GM12878 (cell line): Measurements from ENCODE around the gene FOXD3. TPM values are rescaled to one million over a fixed set of nuclear protein-coding genes. Genes with fewer than 3 reads are reported as not detected.

Experiments
- ATAC-seq: fragments of 200-7000 bp; cut with Tn5 transposase; 3 replicates; pipeline ENCODE4 v1.9.1; 2020; ENCODE audit warnings: mild to moderate bottlenecking, moderate library complexity
- BruUV-seq: library from RNA; stranded (reverse); fragments of 400-500 nt; replicated peaks from 2 replicates; lab custom pipeline; 2021; lab: Mats Ljungman, UMichigan
- CTCF ChIA-PET: fragments of 300-600 bp; sonication (Branson Sonifier 250); formaldehyde crosslinking; extraction: SDS; loops from one replicate; lab custom pipeline; 2021; ENCODE audit warnings: inconsistent platforms; lab: Yijun Ruan, JAX
- POLR2A ChIA-PET: fragments of 350-600 bp; formaldehyde crosslinking; extraction: SDS; loops from one replicate; lab custom pipeline; 2021; ENCODE audit warnings: inconsistent platforms; lab: Charles Lee
- RAD21 ChIA-PET: fragments of 300-600 bp; sonication (Branson Sonifier 250); formaldehyde crosslinking; loops from one replicate; lab custom pipeline; 2023; ENCODE audit warnings: antibody characterized with exemption; ENCODE audit not compliant: unreplicated experiment; lab: Charles Lee
- SMC1A ChIA-PET: fragments of 300-600 bp; sonication (Branson Sonifier 250); formaldehyde crosslinking; loops from one replicate; lab custom pipeline; 2023; ENCODE audit not compliant: unreplicated experiment, uncharacterized antibody; lab: Charles Lee
- DNase-seq: peaks from one replicate; pipeline ENCODE4 v3.0.0-alpha.2; 2011; ENCODE audit warnings: low read depth, low spot score
- FAIRE-seq: peaks from 3 replicates; lab custom pipeline; 2011; peaks lifted over from hg19 to GRCh38; lab: Jason Lieb, UNC
- H2AFZ ChIP-seq: 2 replicates; pipeline ENCODE4 v1.6.0; 2011; ENCODE audit warnings: low read depth, low read length, control low read depth; ENCODE audit not compliant: control insufficient read depth
- H3K27ac ChIP-seq: 2 replicates; pipeline ENCODE4 v1.5.1; 2011; ENCODE audit warnings: control low read depth; ENCODE audit not compliant: control insufficient read depth, insufficient read depth
- H3K27me3 ChIP-seq, 2 experiments: replicated peaks in 1 of 2; 2 replicates each; pipeline versions ENCODE4 v1.6.0 to v1.6.1; 2011; ENCODE audit warnings: low read length in 1 of 2; ENCODE audit not compliant: control insufficient read depth in 2 of 2, insufficient read depth in 2 of 2
- H3K36me3 ChIP-seq, 2 experiments: 2 replicates each; pipeline ENCODE4 v1.5.1; 2011; ENCODE audit warnings: low read length in 1 of 2; ENCODE audit not compliant: control insufficient read depth in 2 of 2, insufficient read depth in 2 of 2
- H3K4me1 ChIP-seq: 2 replicates; pipeline ENCODE4 v1.6.1; 2011; ENCODE audit warnings: mild to moderate bottlenecking, low read length, moderate library complexity, mixed read lengths; ENCODE audit not compliant: control insufficient read depth, insufficient read depth
- H3K4me2 ChIP-seq: 2 replicates; pipeline ENCODE4 v1.6.0; 2011; ENCODE audit warnings: control low read depth; ENCODE audit not compliant: control insufficient read depth, insufficient read depth
- H3K4me3 ChIP-seq: fragments of 200-600 bp; sonication (generic); 2 replicates; pipeline ENCODE4 v1.5.1; 2016
- H3K79me2 ChIP-seq: 2 replicates; pipeline ENCODE4 v1.6.0; 2011; ENCODE audit warnings: low read length; ENCODE audit not compliant: control insufficient read depth, insufficient read depth
- H3K9ac ChIP-seq: 2 replicates; pipeline ENCODE4 v1.8.0; 2011; ENCODE audit warnings: low read length, control low read depth, mixed read lengths; ENCODE audit not compliant: control insufficient read depth, insufficient read depth
- H3K9me3 ChIP-seq: replicated peaks from 3 replicates; pipeline ENCODE4 v1.5.1; 2011; ENCODE audit warnings: mild to moderate bottlenecking, low read length; ENCODE audit not compliant: control insufficient read depth, insufficient read depth
- H4K20me1 ChIP-seq: 2 replicates; pipeline ENCODE4 v1.6.0; 2011; ENCODE audit not compliant: control insufficient read depth, insufficient read depth
- DPF2 ChIP-seq: fragments of 450-650 bp; IDR thresholded peaks from 2 replicates; pipeline ENCODE4 v1.6.1; 2017; ENCODE audit warnings: mild to moderate bottlenecking
- E2F8 ChIP-seq: fragments of 450-650 bp; IDR thresholded peaks from 2 replicates; pipeline ENCODE4 v1.6.1; 2018; ENCODE audit warnings: mild to moderate bottlenecking, low read depth, moderate library complexity; ENCODE audit not compliant: partially characterized antibody
- E4F1 ChIP-seq: fragments of 450-650 bp; IDR thresholded peaks from 2 replicates; pipeline ENCODE4 v1.6.1; 2018; ENCODE audit warnings: borderline replicate concordance, mild to moderate bottlenecking; ENCODE audit not compliant: partially characterized antibody
- NFIC ChIP-seq: IDR thresholded peaks from 2 replicates; pipeline ENCODE4 v1.6.1; 2012; ENCODE audit warnings: low read depth, mild to moderate bottlenecking, inconsistent platforms, low read length, moderate library complexity
- SMAD1 ChIP-seq: fragments of 450-650 bp; IDR thresholded peaks from 2 replicates; pipeline ENCODE4 v1.6.1; 2018; ENCODE audit warnings: mild to moderate bottlenecking, low read depth; ENCODE audit not compliant: partially characterized antibody
- SMARCA5 ChIP-seq: fragments of 450-650 bp; IDR thresholded peaks from 2 replicates; pipeline ENCODE4 v1.6.1; 2017; ENCODE audit warnings: mild to moderate bottlenecking
- SREBF2 ChIP-seq: IDR thresholded peaks from 2 replicates; pipeline ENCODE4 v1.6.1; 2012; ENCODE audit warnings: mild to moderate bottlenecking, low read length
- USF2 ChIP-seq: IDR thresholded peaks from 2 replicates; pipeline ENCODE4 v1.6.1; 2011; ENCODE audit warnings: low read depth, low read length, improper control_type of control experiment, borderline replicate concordance
- ZNF24 ChIP-seq: fragments of 450-650 bp; IDR thresholded peaks from 2 replicates; pipeline ENCODE4 v1.6.1; 2017; ENCODE audit warnings: antibody characterized with exemption, mild to moderate bottlenecking
- WGBS: methylation state at CpG from one replicate; pipeline ENCODE4 v1.1.6; 2016; ENCODE audit warnings: low lambda C conversion rate; ENCODE audit not compliant: insufficient replicate concordance, insufficient coverage; ENCODE audit errors: missing lambda C conversion rate; 5-methylcytosine and 5-hydroxymethylcytosine counted together
- in situ Hi-C: fragments of 300-500 bp; cut with MboI; formaldehyde crosslinking; loops from 9 replicates; pipeline ENCODE4 v1.14.3; 2018; ENCODE audit warnings: mixed read lengths
- intact Hi-C: fragments of 100-400 bp; cut with micrococcal nuclease; formaldehyde crosslinking; loops from one replicate; pipeline ENCODE4 v1.14.2; 2022; ENCODE audit not compliant: unreplicated experiment
- polyA plus RNA-seq, 11 experiments: library from polyadenylated mRNA; depleted of rRNA in 4 of 11; unstranded in 6 of 11; stranded (reverse) in 5 of 11; fragments of >200 nt; fragmentation: Nextera tagmentation in 4 of 11; fragmentation: Illumina TruSeq in 1 of 11; extraction: Ambion mirVana in 4 of 11; extraction: Trizol in 1 of 11; gene quantifications; 1 replicate in 1 of 11; 2 replicates in 10 of 11; pipeline versions ENCODE4 v1.2.1 to v1.2.3, GENCODE V29; 2011 to 2016; ENCODE audit warnings: inconsistent platforms in 2 of 11, missing spikeins in 2 of 11, low read depth in 1 of 11
- total RNA-seq, 4 experiments: library from RNA; depleted of rRNA in 3 of 4; stranded (reverse); fragments of >200 nt in 3 of 4; fragmentation: Illumina TruSeq in 1 of 4; extraction: Trizol in 1 of 4; gene quantifications; 2 replicates each; pipeline versions ENCODE4 v1.2.1 to v1.2.3, GENCODE V29; 2013 to 2021

Gene FOXD3
- total and polyA plus RNA-seq, 10 of the 15 experiments (the other 5 are each of a cell fraction or from before 2014, with no cell fraction given): not detected

GRCh38 chr1:63330331-63330916 is 8.1 kb downstream of the FOXD3 start:
- no peak overlapping the region for H3K27ac ChIP-seq
- no peak overlapping the region for H3K9ac ChIP-seq
- POLR2A ChIA-PET: no interaction called here
- no peak overlapping the region; the same call in 1 of the 2 replicates for H3K4me2 ChIP-seq
- no peaks in the 10 kb centered on the region for H3K79me2 ChIP-seq
- SMC1A ChIA-PET: interaction anchor here (0.8 to 1.3 kb wide), 2 partner anchors 22 to 98 kb away, joined by 3 read pairs; no protein-coding TSS in a partner anchor
- FAIRE-seq (no peak), ATAC-seq (no peak), DNase-seq (no peak)
- H4K20me1 ChIP-seq: no peaks in the 10 kb centered on the region
- no peaks in the 10 kb centered on the region for H3K9me3 ChIP-seq
- no peaks in the 10 kb centered on the region for H3K4me1 ChIP-seq
- in situ Hi-C loops: no loop called here
- intact Hi-C loops: no loop called here
- CTCF ChIA-PET: interaction anchor here (1.3 kb wide), 1 partner anchor 208 kb away, joined by 4 read pairs; no protein-coding TSS in a partner anchor
- H3K27me3 ChIP-seq: peaks cover 11 to 40% of the 10 kb centered on the region in 2 experiments
- 48% methylated on average over 27 of the region's 28 CpGs for WGBS
- no peak for TF ChIP-seq NFIC
- no peak for TF ChIP-seq DPF2
- TF ChIP-seq SMAD1: no peak
- no peak for TF ChIP-seq SREBF2
- no peak overlapping the region for H2AFZ ChIP-seq
- no peaks in the 10 kb centered on the region for H3K36me3 ChIP-seq
- BruUV-seq: no TSS peak
- no peak overlapping the region for H3K4me3 ChIP-seq
- RAD21 ChIA-PET: interaction anchor here (1.9 kb wide), 1 partner anchor 207 kb away, joined by 5 read pairs; no protein-coding TSS in a partner anchor

GRCh38 chr1:63342402-63342801 is 20.0 kb downstream of the FOXD3 start:
- in situ Hi-C loops: no loop called here
- intact Hi-C loops: loop anchor here (10.0 kb wide), 1 partner anchor 62 kb away; no protein-coding TSS in a partner anchor
- no peak for FAIRE-seq
- Histone ChIP-seq H3K27me3 (no peaks in the 10 kb centered on the region; a peak in 1 of 4 replicates), H3K9me3 (no peaks in the 10 kb centered on the region), H2AFZ (no peak overlapping the region), H3K27ac (no peak overlapping the region), H3K4me1 (no peaks in the 10 kb centered on the region), H4K20me1 (no peaks in the 10 kb centered on the region), H3K4me2 (no peak overlapping the region), H3K9ac (no peak overlapping the region), H3K36me3 (no peaks in the 10 kb centered on the region), H3K79me2 (no peaks in the 10 kb centered on the region), H3K4me3 (no peak overlapping the region)
- ATAC-seq: no peak
- WGBS: 2% methylated on average over 2 of the region's 2 CpGs
- no TSS peak for BruUV-seq
- no peak for DNase-seq
- ChIA-PET POLR2A (no interaction called here), RAD21 (no interaction called here), SMC1A (interaction anchor here (1.3 kb wide), 1 partner anchor 8 kb away, joined by 3 read pairs; no protein-coding TSS in a partner anchor), CTCF (interaction anchor here (1.5 kb wide), 1 partner anchor 196 kb away, joined by 3 read pairs; no protein-coding TSS in a partner anchor)
- TF ChIP-seq E4F1 (no peak), ZNF24 (no peak), SMARCA5 (no peak), E2F8 (no peak), USF2 (no peak)
